Activated CD8-positive, alpha-beta memory T cell treated with anti-CD3 and anti-CD28 coated beads, Interleukin-2, amount 50 U/mL, for 48 hours (primary cell): ENCODE data around the gene DIAPH1.

Experiments
- DNase-seq: peaks from one replicate; pipeline ENCODE4 v3.0.0-alpha.2; 2020

The DIAPH1 gene

GRCh38 chr5:141560151-141560550 is 58.6 kb downstream of the DIAPH1 start:
- no peak for DNase-seq

- no peak for DNase-seq
Measured at GRCh38 chr5:141559461-141559860, 59.3 kb downstream of the DIAPH1 start.

GRCh38 chr5:141558150-141558549 is 60.6 kb downstream of the DIAPH1 start:
- DNase-seq, result no peak

GRCh38 chr5:141557681-141558136 is 61.1 kb downstream of the DIAPH1 start:
- peak; percentile 88 for DNase-seq

- DNase-seq, result no peak
Measured at GRCh38 chr5:141547921-141548320, 70.9 kb downstream of the DIAPH1 start.

- DNase-seq, result no peak
Measured at GRCh38 chr5:141547488-141547887, 71.3 kb downstream of the DIAPH1 start.

GRCh38 chr5:141543053-141543452 is 75.7 kb downstream of the DIAPH1 start:
- no peak for DNase-seq

GRCh38 chr5:141534492-141535213 is 84.1 kb downstream of the DIAPH1 start:
- DNase-seq, result no peak

- DNase-seq, result no peak
Measured at GRCh38 chr5:141533897-141534296, 84.9 kb downstream of the DIAPH1 start.

GRCh38 chr5:141532726-141533125 is 86.1 kb downstream of the DIAPH1 start:
- no peak for DNase-seq

GRCh38 chr5:141529873-141530272 is 88.9 kb downstream of the DIAPH1 start:
- no peak for DNase-seq

GRCh38 chr5:141529002-141529401 is 89.8 kb downstream of the DIAPH1 start:
- no peak for DNase-seq

GRCh38 chr5:141528291-141528984 is 90.4 kb downstream of the DIAPH1 start:
- DNase-seq, result peak; percentile 13

- no peak for DNase-seq
Measured at GRCh38 chr5:141527426-141527825, 91.4 kb downstream of the DIAPH1 start.

- DNase-seq, result no peak
Measured at GRCh38 chr5:141525653-141526052, 93.1 kb downstream of the DIAPH1 start.

GRCh38 chr5:141524604-141525597 is 93.9 kb downstream of the DIAPH1 start:
- DNase-seq, result peak; percentile 70

GRCh38 chr5:141523991-141524390 is 94.8 kb downstream of the DIAPH1 start:
- no peak for DNase-seq

GRCh38 chr5:141522301-141522700 is 96.5 kb downstream of the DIAPH1 start:
- no peak for DNase-seq

GRCh38 chr5:141521244-141521781 is 97.5 kb downstream of the DIAPH1 start:
- no peak for DNase-seq

- DNase-seq, result no peak
Measured at GRCh38 chr5:141519605-141520565, 98.9 kb downstream of the DIAPH1 start.

GRCh38 chr5:141518618-141519015 is 100.2 kb downstream of the DIAPH1 start:
- no peak for DNase-seq
